Motor neuron (in vitro differentiated cells): ENCODE results near the gene APOBEC3B. TPM values are rescaled to one million over a fixed set of nuclear protein-coding genes. Genes with fewer than 3 reads are reported as not detected.

Experiments used
- ATAC-seq, 8 experiments: fragments of 200-7000 bp; cut with Tn5 transposase; replicated peaks in 6 of 8; 2 replicates each; pipeline ENCODE4 v1.8.0; 2021; ENCODE audit warnings: mild to moderate bottlenecking in 8 of 8, moderate library complexity in 8 of 8
- H3K27ac ChIP-seq, 2 donors: fragments of 250-450 bp; sonication (Bioruptor Pico); 2 replicates each; pipeline ENCODE4 v1.9.0; 2021; ENCODE audit warnings: antibody characterized with exemption in 2 of 2, mild to moderate bottlenecking in 2 of 2, moderate library complexity in 1 of 2
- H3K4me1 ChIP-seq, 2 donors: fragments of 250-450 bp; sonication (Bioruptor Pico); replicated peaks in 1 of 2; 2 replicates each; pipeline ENCODE4 v1.6.1; 2021; ENCODE audit warnings: antibody characterized with exemption in 2 of 2, mild to moderate bottlenecking in 2 of 2, moderate library complexity in 1 of 2
- H3K4me3 ChIP-seq, 5 donors: fragments of 250-450 bp; sonication (Bioruptor Pico); 2 replicates each; pipeline ENCODE4 v1.9.0; 2021; ENCODE audit warnings: antibody characterized with exemption in 5 of 5, mild to moderate bottlenecking in 5 of 5, moderate library complexity in 4 of 5
- WGBS, 10 experiments: fragments of 450-650 bp; shearing (Covaris generic); methylation state at CpG; one replicate each; pipeline ENCODE4 v1.0.0; 2022; 5-methylcytosine and 5-hydroxymethylcytosine counted together
- in situ Hi-C, 9 experiments: fragments of 400-800 bp; cut with MboI; loops; one replicate each; pipeline ENCODE4 v1.15.0; 2021; ENCODE audit warnings: low sequenced_read_pairs in 9 of 9, low pct_unique_long_range_greater_than_20kb in 2 of 9; ENCODE audit not compliant: unreplicated experiment in 9 of 9
- total RNA-seq, 8 experiments: library from RNA; unstranded; fragments of 300-600 nt; gene quantifications; 2 replicates each; pipeline versions ENCODE4 v1.2.3 to v1.2.4, GENCODE V29; 2022

APOBEC3B gene
- total RNA-seq, 8 experiments from 2014 or later = 0.32 to 15.3 (median 1.1) TPM

DNA sequence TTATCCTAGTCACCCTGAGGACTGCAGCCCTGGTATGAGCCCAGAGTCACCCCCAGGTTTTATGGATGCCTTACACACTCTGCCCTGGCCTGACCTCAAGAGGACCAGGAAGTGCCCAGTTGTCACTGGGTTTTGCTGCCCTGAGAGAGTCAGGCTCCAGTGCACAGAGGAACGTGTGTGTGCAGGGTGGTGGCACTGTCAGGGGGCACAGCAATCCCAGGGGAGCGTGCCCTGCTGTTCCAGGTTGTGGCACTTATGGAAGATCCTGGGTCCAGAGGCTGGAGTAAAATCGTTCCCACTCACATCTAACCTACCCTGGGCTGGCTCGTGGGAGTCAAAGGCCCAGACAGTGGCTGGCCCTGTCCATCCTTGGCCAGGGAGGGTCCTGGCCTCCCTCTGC lies 17.2 kb upstream of the APOBEC3B start:
- ATAC-seq = no peak
- WGBS, 10 experiments = 10 to 100% (median 60%) methylated on average over 1 to 2 of the region's 4 CpGs; no CpG with 5 or more reads in 7 of the 10 experiments
- H3K4me1 ChIP-seq = peaks cover 6 to 11% of the 10 kb centered on the region in 2 donors
- in situ Hi-C loops = no loop called here
- H3K4me3 ChIP-seq = no peak overlapping the region
- H3K27ac ChIP-seq = no peak overlapping the region

DNA sequence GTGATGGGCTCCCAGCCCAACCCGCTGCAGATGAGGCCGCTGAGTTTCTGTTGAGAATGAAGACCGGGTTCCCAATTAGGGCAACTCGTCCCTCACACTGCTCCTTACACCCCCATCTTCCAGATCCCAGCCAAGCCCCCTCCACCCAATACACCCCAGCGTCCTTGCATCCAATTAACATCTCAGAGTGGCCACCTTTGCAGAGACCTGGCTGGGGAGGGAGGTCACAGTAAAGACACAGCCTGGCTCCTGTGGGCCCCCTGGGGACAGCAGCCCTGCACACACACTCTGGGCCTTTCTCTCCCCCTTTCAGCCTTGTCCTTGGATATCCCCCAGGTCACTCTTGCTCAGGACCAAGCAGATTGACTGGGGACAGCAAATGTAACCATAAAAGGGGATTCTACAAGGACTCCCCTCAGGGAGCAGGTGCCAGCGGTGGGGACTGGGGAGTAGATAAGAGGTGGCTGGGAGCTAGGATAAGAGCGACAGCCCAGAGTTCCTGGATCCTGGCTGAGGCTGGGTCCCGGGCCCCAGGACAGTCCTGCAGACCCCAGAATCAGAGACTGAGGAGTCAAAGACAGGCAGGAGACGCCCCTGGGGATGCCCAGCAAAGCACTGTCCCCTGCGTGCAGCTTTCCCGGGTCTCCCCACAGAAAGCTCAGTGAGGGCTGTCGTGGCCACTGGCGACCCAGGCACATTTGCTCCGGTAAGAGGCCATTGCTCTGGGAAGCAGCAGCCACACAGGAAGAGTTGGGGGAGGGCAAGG lies 16.4 kb upstream of the APOBEC3B start:
- no peak overlapping the region for H3K27ac ChIP-seq
- no peak overlapping the region for H3K4me3 ChIP-seq
- peaks cover 6 to 11% of the 10 kb centered on the region in 2 donors for H3K4me1 ChIP-seq
- 28 to 80% (median 77%) methylated on average over 1 to 7 of the region's 14 CpGs; no CpG with 5 or more reads in 7 of the 10 experiments for WGBS, 10 experiments
- no peak for ATAC-seq
- in situ Hi-C loops = no loop called here

DNA sequence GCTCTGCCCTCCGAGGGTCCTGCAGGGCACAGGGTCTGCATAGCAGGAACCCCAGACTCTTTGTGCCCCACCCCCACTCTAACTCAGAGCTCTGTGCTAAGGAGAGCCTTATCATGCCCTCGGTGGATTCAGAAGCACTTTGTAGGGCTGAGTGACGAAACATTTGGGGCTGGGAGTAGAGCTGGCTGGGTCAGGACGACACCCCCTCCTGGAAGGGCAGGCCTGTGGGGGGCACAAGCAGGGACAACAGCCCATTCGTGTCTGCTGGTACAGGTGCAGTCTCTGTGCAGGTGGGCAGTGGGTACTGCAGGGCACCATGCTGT lies 15.8 kb upstream of the APOBEC3B start:
- peaks cover 6 to 11% of the 10 kb centered on the region in 2 donors for H3K4me1 ChIP-seq
- WGBS, 10 experiments = 71 to 100% (median 90%) methylated on average over 1 to 3 of the region's 5 CpGs; no CpG with 5 or more reads in 7 of the 10 experiments
- ATAC-seq = no peak
- in situ Hi-C loops = no loop called here
- no peak overlapping the region for H3K4me3 ChIP-seq
- H3K27ac ChIP-seq = no peak overlapping the region

- in situ Hi-C loops = no loop called here
- WGBS, 10 experiments = 50 to 92% methylated on average over 2 to 5 of the region's 7 CpGs; no CpG with 5 or more reads in 8 of the 10 experiments
- H3K27ac ChIP-seq = no peak overlapping the region
Observed at GRCh38 chr22:38966942-38967341, 15.2 kb upstream of the APOBEC3B start.

GRCh38 chr22:38967451-38968450 lies 14.4 kb upstream of the APOBEC3B start:
- Histone ChIP-seq H3K4me3 (no peak overlapping the region), H3K27ac (no peak overlapping the region), H3K4me1 (peaks cover 6 to 11% of the 10 kb centered on the region in 2 donors)
- 36 to 82% (median 74%) methylated on average over 2 to 7 of the region's 15 CpGs; no CpG with 5 or more reads in 4 of the 10 experiments for WGBS, 10 experiments
- in situ Hi-C loops = no loop called here
- no peak for ATAC-seq

More at GRCh38 chr22:38966942-38967341, 15.2 kb upstream of the APOBEC3B start:
- peaks cover 6 to 11% of the 10 kb centered on the region in 2 donors for H3K4me1 ChIP-seq
- ATAC-seq = no peak
- H3K4me3 ChIP-seq = no peak overlapping the region

DNA sequence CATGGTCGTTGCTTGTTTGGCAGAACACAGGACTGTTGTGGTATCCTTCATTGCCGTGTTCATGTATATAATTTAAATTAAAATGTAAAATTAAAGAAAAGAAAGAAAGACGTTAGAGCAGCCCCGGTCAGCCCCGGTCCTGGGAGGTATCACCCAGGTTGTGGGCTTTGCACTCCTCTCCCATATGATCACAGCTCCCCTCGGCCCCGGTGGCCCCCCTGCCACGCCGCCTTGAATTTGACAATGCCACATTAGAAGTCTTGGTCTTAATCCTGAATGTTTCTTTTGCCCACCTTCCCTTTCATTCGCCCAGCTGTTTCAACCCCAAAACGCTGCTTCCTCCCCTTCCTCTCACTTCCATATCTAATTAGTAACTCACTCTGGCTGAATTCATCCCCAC lies 13.3 kb upstream of the APOBEC3B start:
- Histone ChIP-seq H3K4me3 (no peak overlapping the region), H3K27ac (no peak overlapping the region), H3K4me1 (peaks cover 6 to 8% of the 10 kb centered on the region in 2 donors)
- ATAC-seq = no peak
- in situ Hi-C loops = no loop called here
- 38 to 85% (median 75%) methylated on average over 1 to 10 of the region's 11 CpGs; no CpG with 5 or more reads in 4 of the 10 experiments for WGBS, 10 experiments

- H3K27ac ChIP-seq = no peak overlapping the region
- no peak overlapping the region for H3K4me3 ChIP-seq
- in situ Hi-C loops = no loop called here
- 0 to 80% (median 62%) methylated on average over 2 to 7 of the region's 8 CpGs; no CpG with 5 or more reads in 2 of the 10 experiments for WGBS, 10 experiments
- H3K4me1 ChIP-seq = peaks cover 3 to 5% of the 10 kb centered on the region in 2 donors
- peak in 1 of 8 experiments; percentile 51 for ATAC-seq
Observed at GRCh38 chr22:38970551-38970950, 11.6 kb upstream of the APOBEC3B start.

DNA sequence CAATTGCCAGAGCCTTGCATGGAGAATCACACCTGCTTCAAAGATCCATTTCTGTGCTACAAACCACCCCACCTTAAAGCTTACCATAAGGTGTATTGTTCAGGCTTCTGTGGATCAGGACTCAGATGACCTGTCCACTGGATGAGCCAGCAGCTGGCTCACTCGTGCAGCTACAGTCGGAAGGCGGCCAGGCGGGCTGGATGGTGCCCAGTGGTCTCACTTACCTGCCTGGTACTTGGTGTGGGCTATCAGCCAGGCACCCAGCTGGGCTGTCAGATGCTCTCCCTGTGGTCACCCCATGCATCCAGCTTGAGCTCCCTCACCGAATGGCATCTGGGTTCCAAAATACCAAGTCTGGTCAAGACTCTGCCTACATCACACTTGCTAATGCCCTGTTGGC lies 10.9 kb upstream of the APOBEC3B start:
- Histone ChIP-seq H3K27ac (no peak overlapping the region), H3K4me1 (no peaks in the 10 kb centered on the region), H3K4me3 (no peak overlapping the region)
- in situ Hi-C loops = no loop called here
- no peak for ATAC-seq
- WGBS, 10 experiments = 60 to 67% methylated on average over 1 of the region's 5 CpGs; no CpG with 5 or more reads in 8 of the 10 experiments

GRCh38 chr22:38971791-38972190 lies 10.4 kb upstream of the APOBEC3B start:
- Histone ChIP-seq H3K4me3 (no peak overlapping the region), H3K4me1 (no peaks in the 10 kb centered on the region), H3K27ac (no peak overlapping the region)
- WGBS, 10 experiments = 50 to 80% methylated on average over 1 to 2 of the region's 3 CpGs; no CpG with 5 or more reads in 8 of the 10 experiments
- in situ Hi-C loops = no loop called here
- ATAC-seq = no peak

DNA sequence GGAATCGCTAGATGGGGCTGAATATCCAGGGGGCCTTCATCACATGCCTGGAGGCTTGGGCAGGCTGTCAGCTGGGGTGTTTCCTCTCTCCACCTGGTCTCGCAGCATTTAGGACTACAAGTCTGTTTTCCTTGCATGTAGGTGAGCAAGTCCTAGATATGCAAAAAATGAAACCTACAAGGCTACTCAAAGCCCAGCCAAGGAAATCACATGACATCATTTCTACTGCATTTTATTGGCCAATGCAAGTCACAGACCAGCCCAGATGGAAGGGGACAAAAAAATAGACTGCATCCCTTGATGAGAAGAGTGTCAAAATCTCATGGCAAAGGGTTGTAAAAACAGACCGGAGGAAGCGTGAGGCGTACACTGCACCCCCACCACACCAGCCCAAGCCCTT lies 9.6 kb upstream of the APOBEC3B start:
- no peak for ATAC-seq
- H3K27ac ChIP-seq = no peak overlapping the region
- H3K4me1 ChIP-seq = no peaks in the 10 kb centered on the region
- H3K4me3 ChIP-seq = no peak overlapping the region
- WGBS, 10 experiments = 5 to 90% (median 78%) methylated on average over 1 to 4 of the region's 5 CpGs; no CpG with 5 or more reads in 5 of the 10 experiments
- in situ Hi-C loops = no loop called here

- H3K4me3 ChIP-seq = no peak overlapping the region
- H3K4me1 ChIP-seq = no peaks in the 10 kb centered on the region
- ATAC-seq = peak in 4 of 8 experiments; percentile 29 to 72 (median 46)
- H3K27ac ChIP-seq = no peak overlapping the region
- WGBS, 10 experiments = 0 to 100% (median 40%) methylated on average over 2 to 5 of the region's 15 CpGs; no CpG with 5 or more reads in 3 of the 10 experiments
- in situ Hi-C loops = no loop called here
Observed at GRCh38 chr22:38973289-38974169, 8.6 kb upstream of the APOBEC3B start.

GRCh38 chr22:38974170-38974825 lies 7.8 kb upstream of the APOBEC3B start:
- Histone ChIP-seq H3K4me3 (no peak overlapping the region), H3K4me1 (no peaks in the 10 kb centered on the region), H3K27ac (no peak overlapping the region)
- in situ Hi-C loops = no loop called here
- WGBS, 10 experiments = 52 to 100% (median 100%) methylated on average over 1 to 5 of the region's 18 CpGs; no CpG with 5 or more reads in 3 of the 10 experiments
- ATAC-seq = no peak
